Activated T-cell treated with anti-CD3 and anti-CD28 coated beads for 24 hours (primary cell): ENCODE results near the gene DNER.

Experiments used
- DNase-seq: peaks from one replicate; pipeline ENCODE4 v3.0.0-alpha.2; 2020; ENCODE audit warnings: low read depth

The DNER gene

GRCh38 chr2:229437467-229437866 is 276.9 kb downstream of the DNER start:
- no peak for DNase-seq

- no peak for DNase-seq
Observed at GRCh38 chr2:229434187-229434586, 280.2 kb downstream of the DNER start.

GRCh38 chr2:229433351-229433750 is 281.0 kb downstream of the DNER start:
- no peak for DNase-seq

GRCh38 chr2:229431327-229431954 is 282.9 kb downstream of the DNER start:
- DNase-seq: no peak

GRCh38 chr2:229429589-229429988 is 284.8 kb downstream of the DNER start:
- DNase-seq: no peak

- DNase-seq: no peak
Observed at GRCh38 chr2:229426464-229426863, 287.9 kb downstream of the DNER start.

GRCh38 chr2:229425598-229425997 is 288.8 kb downstream of the DNER start:
- DNase-seq: no peak

- DNase-seq: no peak
Observed at GRCh38 chr2:229422063-229422462, 292.3 kb downstream of the DNER start.

- no peak for DNase-seq
Observed at GRCh38 chr2:229419158-229419557, 295.2 kb downstream of the DNER start.

GRCh38 chr2:229417916-229418315 is 296.4 kb downstream of the DNER start:
- no peak for DNase-seq

- DNase-seq: no peak
Observed at GRCh38 chr2:229417176-229417575, 297.2 kb downstream of the DNER start.

GRCh38 chr2:229416116-229416694 is 298.1 kb downstream of the DNER start:
- no peak for DNase-seq

GRCh38 chr2:229414631-229415030 is 299.7 kb downstream of the DNER start:
- DNase-seq: no peak

- no peak for DNase-seq
Observed at GRCh38 chr2:229412686-229413085, 301.7 kb downstream of the DNER start.

- DNase-seq: no peak
Observed at GRCh38 chr2:229410946-229411345, 303.4 kb downstream of the DNER start.

GRCh38 chr2:229410264-229410663 is 304.1 kb downstream of the DNER start:
- DNase-seq: no peak

- no peak for DNase-seq
Observed at GRCh38 chr2:229409751-229410181, 304.6 kb downstream of the DNER start.

GRCh38 chr2:229408962-229409361 is 305.4 kb downstream of the DNER start:
- DNase-seq: no peak

- DNase-seq: no peak
Observed at GRCh38 chr2:229408356-229408755, 306.0 kb downstream of the DNER start.

- DNase-seq: no peak
Observed at GRCh38 chr2:229407170-229407569, 307.2 kb downstream of the DNER start.

GRCh38 chr2:229405796-229406195 is 308.6 kb downstream of the DNER start:
- no peak for DNase-seq

- DNase-seq: no peak
Observed at GRCh38 chr2:229403296-229403695, 311.1 kb downstream of the DNER start.

GRCh38 chr2:229401171-229401865 is 313.0 kb downstream of the DNER start:
- DNase-seq: no peak

- DNase-seq: no peak
Observed at GRCh38 chr2:229393926-229394325, 320.4 kb downstream of the DNER start.
